HepG2 (cell line): Measurements from ENCODE around the gene COMMD9. TPM values are rescaled to one million over a fixed set of nuclear protein-coding genes. Genes with fewer than 3 reads are reported as not detected.
A peak's percentile ranks its signal among the peaks of the same experiment; 100 is the strongest.

Experiments
- CCDC6 ChIP-seq: sonication (generic); formaldehyde crosslinking; IDR thresholded peaks from 2 replicates; pipeline ENCODE4 v1.8.1; 2022; ENCODE audit warnings: mild to moderate bottlenecking, missing genetic modification reagents, moderate library complexity
- EEA1 ChIP-seq: sonication (generic); formaldehyde crosslinking; IDR thresholded peaks from 2 replicates; pipeline ENCODE4 v1.5.1; 2020; ENCODE audit warnings: mild to moderate bottlenecking, missing genetic modification reagents, borderline replicate concordance
- FOXP1 ChIP-seq, 2 experiments: fragments of 450-650 bp in 1 of 2; IDR thresholded peaks; 2 replicates each; pipeline ENCODE4 v1.6.1; 2017 to 2018; ENCODE audit warnings: antibody characterized with exemption in 1 of 2
- HMGA1 ChIP-seq: sonication (generic); formaldehyde crosslinking; conservative IDR thresholded peaks from 2 replicates; pipeline ENCODE4 v1.4.0; 2020; ENCODE audit warnings: missing genetic modification reagents
- HOXA3 ChIP-seq: sonication (generic); formaldehyde crosslinking; IDR thresholded peaks from 2 replicates; pipeline ENCODE4 v1.5.0; 2020; ENCODE audit warnings: missing genetic modification reagents
- IRF9 ChIP-seq: sonication (generic); formaldehyde crosslinking; IDR thresholded peaks from 2 replicates; pipeline ENCODE4 v1.8.0; 2022; ENCODE audit warnings: missing genetic modification reagents, mild to moderate bottlenecking, borderline replicate concordance
- MZF1 ChIP-seq: sonication (generic); formaldehyde crosslinking; IDR thresholded peaks from 2 replicates; pipeline ENCODE4 v1.8.1; 2023; ENCODE audit warnings: mild to moderate bottlenecking, missing genetic modification reagents, borderline replicate concordance
- NFYC ChIP-seq: IDR thresholded peaks from 2 replicates; pipeline ENCODE4 v1.6.1; 2016; ENCODE audit warnings: missing genetic modification reagents, missing compliant biosample characterization
- PREB ChIP-seq: sonication (generic); formaldehyde crosslinking; IDR thresholded peaks from 2 replicates; pipeline ENCODE4 v1.4.0; 2020; ENCODE audit warnings: missing genetic modification reagents
- RNF219 ChIP-seq: sonication (generic); formaldehyde crosslinking; IDR thresholded peaks from 2 replicates; pipeline ENCODE4 v1.5.0; 2020; ENCODE audit warnings: mild to moderate bottlenecking, missing genetic modification reagents
- SCMH1 ChIP-seq: sonication (generic); formaldehyde crosslinking; IDR thresholded peaks from 2 replicates; pipeline ENCODE4 v1.9.0; 2021; ENCODE audit warnings: missing genetic modification reagents, mild to moderate bottlenecking, borderline replicate concordance
- SETDB1 ChIP-seq: sonication (generic); formaldehyde crosslinking; IDR thresholded peaks from 2 replicates; pipeline ENCODE4 v1.5.1; 2020; ENCODE audit warnings: missing genetic modification reagents, mild to moderate bottlenecking, borderline replicate concordance
- SPEN ChIP-seq: sonication (generic); formaldehyde crosslinking; IDR thresholded peaks from 2 replicates; pipeline ENCODE4 v1.5.1; 2020; ENCODE audit warnings: low read depth, mild to moderate bottlenecking, missing genetic modification reagents
- SUZ12 ChIP-seq: fragments of 150-350 bp; IDR thresholded peaks from 2 replicates; pipeline ENCODE4 v1.6.1; 2014; ENCODE audit warnings: low read depth, low read length
- ZBTB21 ChIP-seq: sonication (generic); formaldehyde crosslinking; IDR thresholded peaks from 2 replicates; pipeline ENCODE4 v1.4.0; 2020; ENCODE audit warnings: missing genetic modification reagents
- ZBTB26 ChIP-seq: IDR thresholded peaks from 2 replicates; pipeline ENCODE4 v1.6.1; 2016; ENCODE audit warnings: missing compliant biosample characterization, missing genetic modification reagents, borderline replicate concordance
- ZFP41 ChIP-seq: sonication (generic); formaldehyde crosslinking; IDR thresholded peaks from 2 replicates; pipeline ENCODE4 v1.4.0; 2020; ENCODE audit warnings: mild to moderate bottlenecking, missing genetic modification reagents, borderline replicate concordance
- ZNF207 ChIP-seq: fragments of 450-650 bp; IDR thresholded peaks from 2 replicates; pipeline ENCODE4 v1.6.1; 2016; ENCODE audit warnings: antibody characterized with exemption, borderline replicate concordance
- ZNF253 ChIP-seq: sonication (generic); formaldehyde crosslinking; IDR thresholded peaks from 2 replicates; pipeline ENCODE4 v1.8.0; 2022; ENCODE audit warnings: mild to moderate bottlenecking, missing genetic modification reagents, borderline replicate concordance
- ZNF678 ChIP-seq: sonication (generic); formaldehyde crosslinking; IDR thresholded peaks from 2 replicates; pipeline ENCODE4 v1.4.0; 2020; ENCODE audit warnings: mild to moderate bottlenecking, missing genetic modification reagents
- ZNF746 ChIP-seq: sonication (generic); formaldehyde crosslinking; IDR thresholded peaks from 2 replicates; pipeline ENCODE4 v1.8.0; 2022; ENCODE audit warnings: mild to moderate bottlenecking, missing genetic modification reagents
- polyA plus RNA-seq, 8 experiments: library from polyadenylated mRNA; depleted of rRNA in 3 of 8; stranded (reverse) in 7 of 8; unstranded in 1 of 8; fragments of >200 nt; fragmentation: Illumina TruSeq in 4 of 8; extraction: Trizol in 4 of 8; gene quantifications; 2 replicates each; pipeline versions ENCODE4 v1.2.1 to v1.2.3, GENCODE V29; 2011 to 2016; ENCODE audit warnings: low read depth in 4 of 8, missing spikeins in 1 of 8, mixed read lengths in 1 of 8; ENCODE audit not compliant: insufficient read depth in 1 of 8
- total RNA-seq, 5 experiments: library from RNA; depleted of rRNA; stranded (reverse); fragments of >200 nt; fragmentation: Illumina TruSeq; extraction: Trizol; gene quantifications; 2 replicates each; pipeline ENCODE4 v1.2.3, GENCODE V29; 2016; ENCODE audit warnings: low read depth in 1 of 5
- TF ChIP-seq, protein P1 (sequence below): sonication (generic); formaldehyde crosslinking; IDR thresholded peaks from 2 replicates; pipeline ENCODE4 v1.4.0; 2020; ENCODE audit warnings: missing genetic modification reagents; ENCODE audit errors: not compliant biosample characterization
- TF ChIP-seq, protein P2 (sequence below): IDR thresholded peaks from 2 replicates; pipeline ENCODE4 v1.6.1; 2016; ENCODE audit warnings: missing genetic modification reagents, missing compliant biosample characterization

The COMMD9 gene
- total and polyA plus RNA-seq, 2 of the 13 experiments (the other 11 are each of a cell fraction or from before 2014, with no cell fraction given) = 47.3 to 76.7 TPM

DNA sequence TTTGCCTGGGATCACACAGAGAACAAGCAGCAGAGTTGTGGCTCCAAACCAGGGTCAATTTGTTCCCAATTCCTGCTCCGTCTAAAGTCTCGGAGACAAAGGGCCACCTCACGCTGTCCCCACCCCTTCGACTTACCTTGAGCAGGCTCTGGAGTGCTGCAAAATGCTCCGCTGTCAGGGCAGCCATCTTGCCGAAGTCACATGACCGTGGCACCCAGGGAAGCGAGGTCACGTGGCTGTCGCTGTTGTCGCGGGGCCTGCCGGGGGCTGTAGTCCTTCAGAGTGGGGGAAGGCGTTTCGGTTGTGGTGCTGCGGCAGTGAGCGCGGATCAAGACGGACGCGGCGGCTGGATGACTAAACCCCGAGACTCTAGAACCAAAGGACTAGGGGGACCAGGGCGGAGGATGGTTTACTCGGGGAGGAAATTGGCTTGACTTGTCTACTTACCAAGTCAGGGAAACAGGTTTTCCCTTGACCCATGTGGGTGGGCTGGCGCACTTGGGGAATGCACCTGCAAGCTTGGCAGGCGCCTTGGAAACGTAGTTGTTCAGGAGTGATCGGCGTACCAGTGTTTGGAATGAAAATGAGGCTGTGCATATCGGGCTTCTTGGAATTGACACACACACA is at the start of gene COMMD9 (continued):
- TF ChIP-seq, protein P1, sequence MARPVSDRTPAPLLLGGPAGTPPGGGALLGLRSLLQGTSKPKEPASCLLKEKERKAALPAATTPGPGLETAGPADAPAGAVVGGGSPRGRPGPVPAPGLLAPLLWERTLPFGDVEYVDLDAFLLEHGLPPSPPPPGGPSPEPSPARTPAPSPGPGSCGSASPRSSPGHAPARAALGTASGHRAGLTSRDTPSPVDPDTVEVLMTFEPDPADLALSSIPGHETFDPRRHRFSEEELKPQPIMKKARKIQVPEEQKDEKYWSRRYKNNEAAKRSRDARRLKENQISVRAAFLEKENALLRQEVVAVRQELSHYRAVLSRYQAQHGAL (CRISPR knock-in tag) = no peak
- TF ChIP-seq ZBTB21 (no peak), SETDB1 (CRISPR knock-in tag) (no peak), RNF219 (CRISPR knock-in tag) (no peak), MZF1 (CRISPR knock-in tag) (no peak), EEA1 (CRISPR knock-in tag) (no peak), HMGA1 (CRISPR knock-in tag) (no peak), SPEN (CRISPR knock-in tag) (peak; percentile 92), ZNF253 (CRISPR knock-in tag) (no peak), ZFP41 (no peak), ZNF207 (no peak), ZNF746 (no peak), ZBTB26 (CRISPR knock-in tag) (peak; percentile 41; the same call in 1 of the 2 replicates), HOXA3 (CRISPR knock-in tag) (peak; percentile 96), IRF9 (CRISPR knock-in tag) (peak; percentile 53; the same call in 1 of the 2 replicates), NFYC (no peak), SUZ12 (peak; percentile 83), PREB (CRISPR knock-in tag) (no peak), SCMH1 (CRISPR knock-in tag) (no peak), FOXP1 (IDR thresholded peaks at IDR 0.05) (no peak), FOXP1 (CRISPR knock-in tag; IDR thresholded peaks at IDR 0.05) (peak; percentile 40; the same call in 1 of the 2 replicates), ZNF678 (CRISPR knock-in tag) (no peak), CCDC6 (CRISPR knock-in tag) (no peak; the same call in 1 of the 2 replicates)
- TF ChIP-seq, protein P2, sequence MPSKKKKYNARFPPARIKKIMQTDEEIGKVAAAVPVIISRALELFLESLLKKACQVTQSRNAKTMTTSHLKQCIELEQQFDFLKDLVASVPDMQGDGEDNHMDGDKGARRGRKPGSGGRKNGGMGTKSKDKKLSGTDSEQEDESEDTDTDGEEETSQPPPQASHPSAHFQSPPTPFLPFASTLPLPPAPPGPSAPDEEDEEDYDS (CRISPR knock-in tag) = peak; percentile 75
